Activated CD4-positive, alpha-beta T cell treated with anti-CD3 and anti-CD28 coated beads for 48 hours (primary cell): ENCODE measurements around the gene NUDT2.
"Not testable (repeated sequence)": the region's sequence is repeated elsewhere in the genome, so short reads cannot be mapped to it uniquely, and the experiment has no call there.

Experiments used
- DNase-seq: peaks from one replicate; pipeline ENCODE4 v3.0.0-alpha.2; 2020

NUDT2 gene

DNA sequence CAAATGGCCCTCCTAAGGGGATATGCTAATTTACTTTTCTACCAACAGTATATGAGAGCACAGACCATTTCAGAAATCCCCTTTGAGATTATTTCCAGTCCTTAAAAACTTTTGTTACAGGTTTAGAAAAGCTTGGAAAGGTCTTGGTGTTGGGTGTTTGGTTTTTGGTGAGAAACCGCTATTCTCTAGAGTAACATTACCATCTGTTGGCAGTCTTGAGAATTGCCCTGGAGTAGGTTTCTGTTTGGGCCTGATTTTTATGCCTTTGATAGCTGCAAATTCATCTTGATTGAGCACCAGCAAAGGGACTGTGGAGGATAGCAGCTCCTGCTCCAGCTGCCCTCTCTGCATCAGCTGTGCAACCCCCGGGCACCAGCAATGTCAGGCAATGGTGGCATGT, 8.0 kb downstream of the NUDT2 start:
- no peak for DNase-seq

DNA sequence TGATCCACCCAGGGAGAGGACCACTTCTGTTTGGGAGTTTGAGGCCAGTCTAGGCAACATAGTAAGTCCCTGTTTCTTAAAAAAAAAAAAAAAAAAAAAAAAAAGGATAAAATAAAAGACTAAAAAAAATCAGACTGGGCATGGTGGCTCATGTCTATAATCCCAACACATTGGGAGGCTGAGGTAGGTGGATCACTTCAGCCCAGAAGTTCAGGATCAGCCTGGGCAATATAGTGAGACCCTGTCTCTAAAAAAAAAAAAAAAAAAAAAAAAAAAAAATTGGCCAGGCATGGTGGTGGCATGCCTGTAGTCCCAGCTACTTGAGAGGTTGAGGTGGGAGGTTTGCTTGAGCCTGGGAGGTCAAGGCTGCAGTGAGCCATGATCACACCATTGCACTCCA, 8.7 kb downstream of the NUDT2 start:
- not testable (repeated sequence) for DNase-seq

- DNase-seq: no peak
These were observed 9.5 kb downstream of the NUDT2 start for GRCh38 chr9:34338665-34339385.

DNA sequence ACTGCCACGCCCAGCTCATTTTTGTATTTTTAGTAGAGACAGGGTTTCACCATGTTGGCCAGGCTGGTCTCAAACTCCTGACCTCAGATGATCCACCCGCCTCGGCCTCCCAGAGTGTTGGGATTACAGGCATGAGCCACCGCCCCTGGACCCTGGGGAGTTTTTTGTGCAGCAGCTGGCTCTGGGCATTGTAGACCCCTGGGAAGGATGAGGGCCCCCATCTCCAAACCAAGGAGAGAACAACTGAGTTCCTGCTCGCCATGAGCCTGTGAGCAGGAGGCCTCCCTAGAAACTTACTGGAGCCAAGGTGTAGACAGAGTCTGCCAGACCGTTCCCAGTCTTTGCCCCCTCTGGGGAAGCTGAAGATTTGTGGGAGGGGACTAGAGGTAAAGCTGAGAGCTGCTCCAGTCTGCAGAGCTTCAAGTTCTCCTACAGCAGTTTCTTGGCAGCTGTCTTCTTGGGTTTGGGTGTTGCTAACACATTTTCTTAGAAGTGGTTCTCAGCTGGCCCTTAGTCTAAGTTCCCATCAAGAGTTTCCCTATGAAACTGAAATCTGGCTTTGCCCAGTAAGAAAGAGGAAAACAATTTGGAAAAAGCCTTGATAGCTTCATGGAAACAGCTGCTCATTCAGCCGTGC, 12.4 kb downstream of the NUDT2 start:
- no peak for DNase-seq

DNA sequence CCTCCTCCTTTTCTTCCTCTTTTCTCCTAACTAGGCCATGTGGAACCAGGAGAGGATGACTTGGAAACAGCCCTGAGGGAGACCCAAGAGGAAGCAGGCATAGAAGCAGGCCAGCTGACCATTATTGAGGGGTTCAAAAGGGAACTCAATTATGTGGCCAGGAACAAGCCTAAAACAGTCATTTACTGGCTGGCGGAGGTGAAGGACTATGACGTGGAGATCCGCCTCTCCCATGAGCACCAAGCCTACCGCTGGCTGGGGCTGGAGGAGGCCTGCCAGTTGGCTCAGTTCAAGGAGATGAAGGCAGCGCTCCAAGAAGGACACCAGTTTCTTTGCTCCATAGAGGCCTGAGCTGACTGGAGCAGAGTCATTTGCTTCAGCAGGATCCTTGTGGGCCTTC, 13.7 kb downstream of the NUDT2 start:
- no peak for DNase-seq

DNA sequence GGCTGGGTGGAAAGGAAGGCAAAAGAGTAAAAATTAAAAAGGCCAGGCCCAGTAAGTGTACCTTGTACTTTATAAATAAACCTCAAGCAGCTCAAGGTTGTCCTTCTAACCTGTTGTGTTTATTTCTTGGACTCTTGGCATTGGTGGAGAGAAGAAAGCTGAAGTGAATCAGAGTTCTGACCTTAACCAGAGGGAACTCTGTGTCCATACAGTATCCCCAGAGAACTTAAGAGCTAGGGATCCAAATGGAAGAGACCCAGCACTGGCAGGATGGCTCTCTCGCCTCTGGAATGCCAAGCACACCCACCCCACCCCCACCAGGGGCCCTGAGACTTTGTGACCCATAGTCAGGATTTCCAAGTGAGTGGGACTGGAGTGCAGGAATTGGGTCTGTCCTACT, 14.2 kb downstream of the NUDT2 start:
- DNase-seq: no peak

- DNase-seq: no peak
These were observed 17.8 kb downstream of the NUDT2 start for GRCh38 chr9:34346873-34347799.

DNA sequence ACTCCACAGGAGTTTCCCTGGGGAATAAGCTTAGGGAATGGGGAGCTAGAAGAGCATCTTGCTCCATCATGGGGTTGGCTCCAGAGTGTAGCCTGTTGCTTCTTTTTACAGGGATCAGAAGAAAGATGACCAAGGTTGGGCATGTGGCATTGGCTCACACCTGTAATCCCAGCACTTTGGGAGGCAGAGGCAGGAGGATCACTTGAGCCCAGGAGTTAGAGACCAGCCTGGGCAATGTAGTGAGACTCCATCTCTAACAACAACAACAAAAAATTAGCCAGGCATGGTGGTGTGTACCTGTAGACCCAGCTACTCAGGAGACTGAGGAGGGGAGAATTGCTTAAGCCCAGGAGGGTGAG, 18.4 kb downstream of the NUDT2 start:
- DNase-seq: no peak

DNA sequence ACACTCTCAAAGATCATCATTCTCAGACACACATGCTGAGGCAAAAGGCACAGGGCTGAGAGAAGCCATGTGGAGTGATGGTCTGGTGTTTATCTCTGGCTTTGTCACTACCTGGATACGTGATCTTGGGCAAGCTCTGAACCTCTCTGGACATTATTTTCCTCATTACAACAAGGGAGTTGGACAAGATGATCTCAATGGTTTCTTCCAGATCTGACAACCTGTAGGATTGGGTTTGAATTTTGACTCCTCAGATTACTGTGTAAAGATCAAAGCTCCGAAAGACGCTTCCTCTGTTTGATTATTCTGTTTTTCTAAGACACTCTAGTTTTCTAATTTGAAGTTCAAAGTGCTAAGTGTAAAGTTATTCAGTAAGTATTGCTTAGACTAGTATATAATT, 20.0 kb downstream of the NUDT2 start:
- DNase-seq: no peak

DNA sequence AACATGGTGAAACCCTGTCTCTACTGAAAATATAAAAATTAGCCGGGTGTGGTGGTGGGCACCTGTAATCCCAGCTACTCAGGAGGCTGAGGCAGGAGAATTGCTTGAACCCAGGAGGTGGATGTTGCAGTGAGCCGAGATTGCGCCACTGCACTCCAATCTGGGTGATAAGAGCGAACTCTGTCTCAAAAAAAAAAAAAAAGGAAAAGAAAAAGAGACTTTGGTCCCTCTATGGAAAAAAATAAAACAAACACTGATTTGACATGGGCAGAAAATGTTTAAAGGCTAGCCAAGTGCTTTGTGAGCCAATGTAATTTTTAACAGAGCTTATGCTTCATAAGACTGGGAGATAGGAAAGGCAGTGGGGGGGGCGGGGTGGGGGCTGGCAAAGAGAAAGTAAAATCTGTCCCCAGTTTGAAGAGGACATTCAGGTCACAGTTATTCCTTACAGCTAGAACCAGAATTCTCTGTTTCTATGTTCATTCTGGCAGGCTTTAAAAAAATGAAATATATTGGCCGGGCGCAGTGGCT, 22.8 kb downstream of the NUDT2 start:
- not testable (repeated sequence) for DNase-seq

GRCh38 chr9:34352957-34353356, 23.6 kb downstream of the NUDT2 start:
- not testable (repeated sequence) for DNase-seq

DNA sequence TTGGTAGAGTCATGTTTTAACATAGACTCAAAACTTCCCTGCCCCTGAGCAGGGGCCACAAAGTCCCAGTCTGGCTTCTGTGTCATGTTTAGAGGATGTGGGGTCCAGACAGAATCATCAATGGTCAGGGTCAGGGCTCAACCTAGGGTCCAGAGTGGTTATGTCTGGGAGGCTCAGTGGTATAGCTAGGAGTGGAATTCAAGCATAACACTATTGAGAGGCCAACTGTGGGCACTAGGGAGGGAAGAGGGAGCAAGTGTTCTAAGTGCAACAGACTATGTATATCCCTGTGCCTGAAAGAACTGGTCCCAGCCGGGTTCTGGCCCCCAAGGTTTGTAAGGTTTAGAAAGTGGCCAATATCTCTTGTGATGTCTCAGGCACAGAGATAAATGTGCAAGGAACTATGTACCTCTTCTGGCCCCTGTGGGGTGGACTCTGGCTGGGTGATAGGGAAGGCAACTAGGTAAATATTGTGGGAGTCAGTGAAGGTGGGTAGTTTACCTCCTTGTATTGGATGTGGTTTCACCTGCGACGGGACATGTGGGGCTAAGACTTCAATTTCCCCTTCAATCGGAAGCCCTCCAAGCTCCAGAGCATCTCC, 33.3 kb downstream of the NUDT2 start:
- no peak for DNase-seq

DNA sequence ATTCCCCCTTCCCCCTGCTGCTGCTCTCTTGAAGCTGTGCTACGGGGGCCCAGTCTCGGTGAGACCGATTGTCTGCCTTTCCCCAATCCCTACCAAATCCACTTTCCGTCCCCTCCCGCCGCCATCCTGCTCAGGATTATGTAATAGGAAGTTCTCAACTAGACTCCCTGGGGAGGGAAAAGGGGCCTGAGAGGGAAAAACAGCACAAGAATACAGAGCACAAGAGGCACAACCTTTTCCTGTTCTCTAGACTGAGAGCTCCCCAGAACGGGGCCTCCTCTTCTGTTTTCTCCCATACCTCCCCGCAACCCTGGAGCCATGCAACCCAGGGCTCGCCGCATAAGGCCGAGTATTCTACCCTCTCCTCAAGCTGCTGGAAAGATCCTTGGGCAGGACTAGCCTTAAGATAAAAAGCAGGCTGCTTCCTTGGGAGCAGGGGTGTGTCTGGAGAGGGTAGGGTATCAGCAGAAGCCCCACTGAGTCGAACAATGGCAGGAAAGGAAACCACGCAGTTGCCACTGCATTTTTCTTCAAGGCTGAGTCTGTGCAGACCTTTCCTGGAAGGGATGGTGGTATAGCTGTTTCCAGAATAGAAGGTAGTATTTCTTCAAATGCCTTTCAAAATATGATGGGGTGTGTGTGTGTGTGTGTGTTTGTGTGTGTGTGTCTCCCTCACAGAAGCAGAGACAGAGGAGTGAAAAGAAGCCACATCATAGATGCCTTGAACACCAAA, 34.4 kb downstream of the NUDT2 start:
- DNase-seq: no peak

- DNase-seq: no peak
These were observed 35.9 kb downstream of the NUDT2 start for GRCh38 chr9:34365282-34365681.

- DNase-seq: no peak
These were observed 37.0 kb downstream of the NUDT2 start for GRCh38 chr9:34366365-34366764.

DNA sequence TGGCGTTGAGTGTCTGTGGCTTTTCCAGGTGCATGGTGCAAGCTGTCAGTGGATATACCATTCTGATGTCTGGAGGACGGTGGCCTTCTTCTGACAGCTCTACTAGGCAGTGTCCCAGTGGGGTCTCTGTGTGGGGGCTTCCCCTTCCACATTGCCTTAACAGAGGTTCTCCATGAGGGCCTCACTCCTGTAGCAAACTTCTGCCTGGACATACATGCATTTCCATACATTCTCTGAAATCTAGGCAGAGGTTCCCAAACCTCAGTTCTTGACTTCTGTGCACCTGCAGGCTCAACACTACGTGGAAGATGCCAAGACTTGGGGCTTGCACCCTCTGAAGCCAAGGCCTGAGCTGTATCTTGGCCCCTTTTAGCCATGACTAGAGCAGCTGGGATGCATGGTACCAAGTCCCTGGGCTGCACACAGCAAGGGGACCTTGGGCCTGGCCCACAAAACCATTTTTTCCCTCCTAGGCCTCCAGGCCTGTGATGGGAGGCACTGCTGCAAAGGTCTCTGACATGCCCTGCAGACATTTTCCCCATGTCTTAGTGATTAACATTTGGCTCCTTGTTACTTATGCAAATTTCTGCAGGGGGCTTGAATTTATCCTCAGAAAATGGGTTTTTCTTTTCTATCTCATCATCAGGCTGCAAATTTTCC, 38.5 kb downstream of the NUDT2 start:
- not testable (repeated sequence) for DNase-seq

DNA sequence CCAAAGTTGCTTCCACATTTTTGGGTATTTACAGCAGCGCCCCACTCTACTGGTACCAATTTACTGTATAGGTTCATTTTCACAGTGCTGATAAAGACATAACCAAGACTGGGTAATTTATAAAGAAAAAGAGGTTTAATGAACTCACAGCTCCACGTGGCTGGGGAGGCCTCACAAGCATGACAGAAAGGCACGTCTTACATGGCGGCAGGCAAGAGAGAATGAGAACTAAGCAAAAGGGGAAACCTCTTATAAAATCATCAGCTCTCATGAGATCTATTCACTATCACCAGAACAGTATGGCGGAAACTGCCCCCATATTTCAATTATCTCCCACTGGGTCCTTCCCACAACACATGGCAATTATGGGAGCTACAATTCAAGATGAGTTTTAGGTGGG, 39.4 kb downstream of the NUDT2 start:
- DNase-seq: not testable (repeated sequence)

DNA sequence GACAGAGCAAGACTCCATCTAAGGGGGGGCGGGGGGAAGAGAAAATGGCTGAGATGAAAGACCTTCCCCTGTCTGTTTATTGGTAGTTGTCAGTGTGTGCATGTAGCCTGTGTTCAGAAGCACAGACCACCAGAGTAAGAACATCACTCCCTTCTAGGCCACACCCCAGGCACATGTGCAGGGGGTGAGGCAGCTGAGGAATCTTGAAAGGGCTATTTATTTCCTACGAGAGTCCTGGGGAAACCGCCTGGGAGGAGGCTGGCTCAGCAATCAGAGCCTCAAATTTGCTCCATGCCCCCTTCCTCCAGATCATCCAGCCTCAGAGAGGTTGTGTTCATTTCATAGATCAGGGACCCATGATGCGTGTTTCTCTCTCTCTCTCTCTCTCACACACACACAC, 40.3 kb downstream of the NUDT2 start:
- no peak for DNase-seq

GRCh38 chr9:34370335-34370969, 41.1 kb downstream of the NUDT2 start:
- no peak for DNase-seq

DNA sequence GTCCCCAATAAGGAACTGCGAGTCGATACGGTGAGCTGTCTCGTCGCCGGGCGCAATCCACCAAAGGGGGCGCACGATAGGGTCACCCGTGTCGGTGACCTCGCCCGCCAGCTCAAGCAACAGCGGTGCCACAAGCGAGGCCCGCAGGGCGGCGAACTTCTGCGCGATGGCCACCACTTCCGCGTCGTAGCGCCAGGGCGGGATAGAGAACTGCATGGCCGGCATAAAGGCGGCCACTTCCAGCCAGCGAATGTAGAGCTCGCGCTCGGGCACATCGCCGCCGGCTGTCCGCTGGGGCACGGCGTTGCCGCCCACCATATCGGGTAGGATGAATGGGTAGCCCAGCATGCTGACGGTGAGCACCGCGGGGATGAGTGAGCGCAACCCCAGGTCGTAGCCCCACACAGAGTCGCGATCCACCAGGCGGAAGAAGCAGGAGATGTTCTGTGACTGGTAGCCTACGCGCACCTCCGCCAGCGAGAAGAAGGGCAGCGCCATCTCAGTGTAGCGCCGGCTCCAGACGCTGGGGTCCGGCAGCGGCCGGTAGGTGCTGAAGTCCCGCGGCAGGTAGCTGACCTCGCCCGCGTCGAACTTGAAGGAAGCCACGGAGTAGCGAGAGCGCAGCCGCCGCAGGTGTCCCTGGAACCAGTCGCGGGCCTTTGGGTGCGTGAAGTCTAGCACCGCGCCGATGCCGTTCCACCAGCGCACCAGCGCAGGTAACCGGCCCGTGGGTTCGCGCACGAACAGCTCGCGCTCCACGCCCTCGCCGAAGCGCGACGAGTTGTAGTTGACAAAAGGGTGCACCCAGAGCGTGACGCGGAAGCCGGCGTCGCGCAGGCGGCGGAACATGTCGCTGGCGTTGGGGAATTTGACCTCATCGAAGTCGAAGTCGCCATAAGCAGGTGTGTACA, 41.9 kb downstream of the NUDT2 start:
- no peak for DNase-seq
